Stimulated activated CD8-positive, alpha-beta memory T cell treated with anti-CD3 and anti-CD28 coated beads, Interleukin-15, amount 100 ng/mL, for 4 hours (primary cell): ENCODE measurements around the gene LSMEM2.
"Not testable (repeated sequence)": the region's sequence is repeated elsewhere in the genome, so short reads cannot be mapped to it uniquely, and the experiment has no call there.

Experiments used
- DNase-seq, 2 donors: peaks; one replicate each; pipeline ENCODE4 v3.0.0-alpha.2; 2020; ENCODE audit warnings: low read depth in 2 of 2

The LSMEM2 gene

DNA sequence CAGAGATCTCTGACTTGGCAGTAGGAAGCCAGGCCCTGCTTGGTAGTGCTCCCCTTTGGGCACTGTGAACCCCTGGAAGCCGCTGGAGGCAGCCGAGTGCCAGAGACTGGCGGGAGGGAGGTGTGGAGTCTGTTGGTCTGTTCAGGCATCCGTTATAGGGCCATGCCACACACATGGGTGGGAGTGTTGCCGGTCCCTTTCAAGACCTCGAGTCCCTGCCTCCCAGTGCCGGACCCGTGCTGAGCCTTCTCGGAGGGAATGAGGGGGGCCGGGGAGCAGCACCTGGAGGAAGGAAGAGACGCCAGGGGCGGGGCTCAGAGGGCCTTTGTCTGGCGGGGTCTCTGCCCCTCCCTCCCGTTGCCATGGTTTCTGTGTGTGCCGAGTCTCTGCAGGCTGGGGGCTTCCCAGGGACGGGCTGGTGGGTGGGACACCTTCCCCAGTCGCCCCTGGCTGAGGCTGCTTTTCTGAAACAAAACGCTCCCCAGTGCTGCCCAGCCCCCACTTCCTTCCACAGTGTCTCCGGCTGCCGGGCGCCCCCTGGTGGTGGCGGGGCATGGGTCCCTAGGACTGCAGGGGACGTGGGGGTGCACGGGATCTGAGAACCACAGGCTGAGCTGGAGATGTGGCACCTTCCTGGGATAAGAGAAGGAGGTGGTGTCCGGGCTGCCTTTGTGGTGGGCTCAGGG, 32.9 kb upstream of the LSMEM2 start:
- DNase-seq = peak; percentile 79 to 85

DNA sequence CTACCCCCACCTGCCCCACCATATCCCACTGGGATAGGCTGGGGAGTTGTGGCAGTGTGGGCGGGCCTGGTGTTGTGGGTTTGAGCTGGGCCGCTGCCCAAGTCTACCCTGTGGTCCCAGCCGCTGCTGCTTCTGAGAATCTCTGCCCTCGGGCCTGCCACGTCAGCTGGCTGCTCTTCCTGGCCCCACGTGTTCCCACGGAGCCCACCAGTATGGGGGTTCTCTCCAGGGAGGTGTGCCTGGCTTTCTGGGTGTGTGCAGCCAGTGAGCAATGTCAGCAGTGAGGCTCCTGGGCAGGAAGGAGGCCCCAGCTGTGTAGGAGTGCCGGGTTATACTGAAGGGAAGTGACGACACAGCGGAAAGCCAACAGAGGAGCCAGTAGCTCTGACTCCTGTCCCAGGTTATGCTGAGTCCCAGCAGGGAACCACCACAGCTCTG, 32.4 kb upstream of the LSMEM2 start:
- DNase-seq = peak; percentile 66 to 83

DNA sequence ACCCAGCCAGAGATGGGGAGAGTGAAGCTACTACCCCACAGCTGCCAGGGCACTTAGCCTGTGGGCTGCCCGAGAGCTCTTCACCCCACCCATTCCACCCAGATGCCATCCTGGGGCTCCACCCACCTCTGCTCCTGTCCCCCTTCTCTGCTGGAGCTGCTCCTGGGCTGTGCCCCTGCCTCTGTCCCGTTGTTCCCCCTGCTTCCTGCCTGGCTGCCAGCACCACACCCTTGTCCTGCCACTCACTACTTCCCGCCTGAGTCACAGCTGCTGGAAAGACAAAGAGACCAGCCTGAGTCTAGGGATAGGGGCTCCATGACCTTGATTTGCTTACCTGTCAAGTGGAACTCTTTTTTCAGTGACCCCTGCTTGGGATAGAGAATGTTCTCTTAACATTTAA, 30.5 kb upstream of the LSMEM2 start:
- DNase-seq = no peak

DNA sequence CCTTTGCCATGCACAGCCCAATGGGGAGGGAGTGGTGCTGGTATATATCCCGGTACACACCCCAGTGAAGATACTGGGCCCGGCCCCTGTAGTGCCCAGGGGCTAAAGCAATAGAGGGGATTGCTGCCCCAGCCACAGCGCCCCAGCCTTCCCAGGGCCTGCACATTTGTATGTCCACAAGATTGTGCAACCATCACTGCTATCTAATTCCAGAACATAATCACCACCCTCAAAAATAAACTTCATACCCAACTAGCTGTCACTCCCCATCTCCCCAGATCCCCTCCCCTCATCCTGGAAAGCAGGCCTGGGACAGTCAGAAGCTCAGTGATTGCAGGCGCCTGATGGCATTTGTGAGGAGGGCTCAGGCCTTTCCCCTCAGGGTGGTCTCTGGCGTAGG, 29.4 kb upstream of the LSMEM2 start:
- no peak for DNase-seq

DNA sequence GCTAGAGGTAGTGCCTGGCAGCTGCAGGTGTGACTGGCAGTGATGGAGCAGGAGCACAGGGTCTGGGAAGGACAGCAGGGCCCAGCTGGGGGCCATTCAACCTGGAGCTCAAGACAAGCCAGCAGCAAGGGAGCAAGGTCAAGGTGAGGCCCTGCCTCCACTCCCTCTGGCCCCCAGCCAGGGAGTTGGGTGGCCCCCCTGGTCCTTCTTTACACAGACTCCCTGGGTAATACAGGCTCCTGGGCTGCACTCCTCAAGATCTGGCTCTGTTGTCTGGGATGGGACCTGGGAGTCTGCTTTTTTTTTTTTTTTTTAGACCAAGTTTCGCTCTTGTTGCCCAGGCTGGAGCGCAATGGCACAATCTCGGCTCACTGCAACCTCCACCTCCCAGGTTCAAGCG, 28.4 kb upstream of the LSMEM2 start:
- DNase-seq = no peak

DNA sequence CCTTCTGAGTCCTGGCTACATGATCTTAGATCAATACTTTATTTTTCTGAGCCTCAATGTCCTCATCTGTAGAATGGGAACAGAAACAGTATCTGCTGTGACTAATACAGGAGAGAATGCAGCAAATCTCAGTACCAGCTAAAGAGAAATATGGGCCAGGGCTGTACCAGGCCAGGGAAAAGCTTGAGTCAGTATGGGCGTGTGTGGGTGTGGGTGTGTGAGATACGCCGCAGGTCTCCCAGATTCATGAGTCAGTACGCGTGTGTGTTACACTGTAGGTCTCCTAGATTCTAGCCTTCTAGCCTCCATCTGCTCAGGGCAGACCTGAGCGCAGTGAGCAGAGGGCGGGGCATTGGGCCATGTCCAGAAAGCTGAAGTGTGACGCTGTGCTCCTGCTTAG, 27.7 kb upstream of the LSMEM2 start:
- no peak for DNase-seq

DNA sequence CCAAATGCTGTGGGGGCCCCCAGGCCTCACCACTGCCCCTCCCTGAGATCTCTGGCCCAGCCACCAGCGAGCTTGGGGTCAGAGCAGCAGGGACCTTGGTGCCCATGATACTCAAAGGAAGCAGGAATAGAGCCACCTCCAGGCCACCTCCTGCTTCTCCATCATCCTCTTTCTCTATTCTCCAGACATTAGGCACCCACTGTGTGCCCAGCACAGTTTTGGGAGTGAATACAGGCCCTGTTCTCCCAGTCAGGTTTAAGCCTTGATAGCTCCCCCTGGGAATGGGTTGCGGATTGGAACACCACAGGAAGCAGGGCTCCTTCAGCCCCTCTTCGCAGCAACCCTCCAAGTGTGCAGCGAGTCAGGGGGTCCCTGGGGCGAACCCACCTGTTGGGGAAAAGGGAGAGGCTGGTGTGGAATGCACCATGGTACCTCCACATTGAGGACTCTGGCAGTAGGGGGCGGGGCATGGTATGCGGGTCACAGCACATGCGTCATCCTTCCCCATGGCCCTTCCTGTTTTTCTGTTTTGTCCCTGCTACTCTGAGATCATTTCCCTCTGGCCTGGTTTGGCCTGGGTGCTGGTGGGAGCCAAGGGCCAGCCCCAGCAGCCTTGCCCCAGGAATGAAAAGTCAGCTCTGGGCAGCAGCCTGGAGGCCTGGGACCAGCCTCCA, 24.2 kb upstream of the LSMEM2 start:
- DNase-seq = no peak

DNA sequence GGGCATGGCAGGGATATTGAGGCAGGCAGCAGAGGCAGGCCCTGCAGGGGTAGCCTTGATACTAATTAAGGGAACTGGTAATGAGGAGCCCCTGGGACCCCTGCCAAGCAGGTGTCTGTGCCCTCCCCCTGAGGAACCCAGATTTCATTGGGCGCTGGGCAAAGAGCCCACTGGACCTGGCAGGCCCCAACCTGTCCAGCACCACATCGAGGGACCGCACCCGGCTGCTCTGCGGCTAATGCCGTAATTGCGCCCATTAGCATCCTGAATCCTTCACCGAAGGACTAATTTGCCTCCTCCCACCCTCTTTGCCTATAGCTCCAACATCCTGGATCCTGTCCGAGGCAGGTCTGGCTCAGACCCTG, 23.7 kb upstream of the LSMEM2 start:
- no peak for DNase-seq

DNA sequence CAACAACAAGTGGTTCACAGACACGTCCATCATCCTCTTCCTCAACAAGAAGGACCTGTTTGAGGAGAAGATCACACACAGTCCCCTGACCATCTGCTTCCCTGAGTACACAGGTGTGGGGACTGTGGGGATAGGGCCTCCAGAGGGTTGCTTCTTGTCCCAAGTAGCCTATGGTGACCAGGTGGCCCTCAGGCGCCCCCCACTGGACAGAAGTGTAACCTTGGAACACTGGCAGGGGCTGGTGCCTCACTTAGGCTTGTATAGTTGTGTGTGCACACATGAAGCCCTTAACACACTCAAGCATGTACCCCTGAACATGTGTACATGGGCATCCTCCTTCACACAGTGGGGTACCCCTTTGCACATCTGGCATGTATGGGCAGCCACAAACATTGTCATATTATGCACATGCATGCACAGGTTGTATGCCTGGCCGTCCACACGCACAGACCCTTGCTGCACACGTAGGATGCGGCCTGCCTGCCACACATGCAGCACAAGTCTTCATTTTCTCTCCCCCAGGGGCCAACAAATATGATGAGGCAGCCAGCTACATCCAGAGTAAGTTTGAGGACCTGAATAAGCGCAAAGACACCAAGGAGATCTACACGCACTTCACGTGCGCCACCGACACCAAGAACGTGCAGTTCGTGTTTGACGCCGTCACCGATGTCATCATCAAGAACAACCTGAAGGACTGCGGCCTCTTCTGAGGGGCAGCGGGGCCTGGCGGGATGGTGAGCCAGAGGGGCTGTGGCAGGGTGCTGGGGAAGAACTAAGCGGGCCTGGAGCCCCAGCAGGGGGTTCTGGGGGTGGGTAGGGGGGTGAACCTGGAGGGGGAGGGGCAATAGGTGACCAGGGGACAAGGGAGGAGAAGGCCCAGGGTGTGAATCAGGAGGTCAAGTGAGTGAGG, 21.7 kb upstream of the LSMEM2 start:
- DNase-seq = no peak

GRCh38 chr3:50258029-50258680, 20.7 kb upstream of the LSMEM2 start:
- no peak for DNase-seq

DNA sequence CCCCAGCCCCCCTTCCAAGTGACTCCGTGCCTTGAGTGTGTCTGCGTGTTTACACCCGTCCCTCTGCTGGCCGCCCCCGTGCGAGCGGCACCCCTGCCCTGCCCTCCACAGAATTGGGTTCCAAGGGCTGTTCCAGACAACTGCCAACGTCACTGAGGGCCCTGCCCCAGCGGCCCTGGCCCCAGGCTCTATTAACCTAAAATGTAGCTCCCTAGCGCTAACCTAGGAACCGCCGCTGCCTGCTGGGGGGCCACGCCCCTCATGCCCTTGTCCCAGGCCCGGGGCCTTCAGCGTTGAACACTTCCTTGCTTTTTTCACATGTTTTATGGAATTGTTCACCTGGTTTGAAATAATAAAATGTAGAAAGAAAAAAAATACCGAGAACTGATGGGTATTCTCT, 19.9 kb upstream of the LSMEM2 start:
- no peak for DNase-seq

DNA sequence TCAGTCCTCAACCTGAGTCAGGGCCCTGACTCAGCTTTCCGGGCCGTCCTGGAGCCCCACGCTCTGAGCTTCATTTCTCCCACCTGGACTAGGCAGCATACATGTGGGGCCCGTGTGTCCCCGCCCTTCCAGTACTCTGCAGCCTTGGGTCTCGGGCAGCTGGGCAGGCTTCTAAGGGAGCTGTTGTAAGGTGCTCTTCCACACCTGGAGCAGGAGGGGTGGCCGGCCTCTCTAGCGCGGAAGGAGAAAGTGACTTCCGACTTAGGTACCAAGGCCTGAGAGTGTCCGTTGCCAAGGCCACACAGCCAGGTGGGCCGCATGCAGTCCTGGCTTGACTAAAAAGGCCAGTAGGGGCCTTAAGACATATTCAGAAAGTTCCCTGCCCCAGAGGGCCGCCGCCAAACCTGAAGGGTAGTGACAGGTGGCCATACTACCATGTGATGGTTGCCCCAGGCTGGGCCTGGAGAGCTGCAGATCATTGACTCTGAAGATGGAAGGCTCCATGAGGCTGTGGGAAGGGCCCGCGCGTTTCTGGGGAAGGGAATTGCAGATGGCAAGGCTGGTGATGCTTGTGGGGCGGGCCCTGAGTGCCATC, 19.4 kb upstream of the LSMEM2 start:
- no peak for DNase-seq

- DNase-seq = peak; percentile 53 to 62
Measured at GRCh38 chr3:50260027-50260941, 18.6 kb upstream of the LSMEM2 start.

- no peak for DNase-seq
Measured at GRCh38 chr3:50260942-50261441, 17.9 kb upstream of the LSMEM2 start.

GRCh38 chr3:50261505-50261904, 17.4 kb upstream of the LSMEM2 start:
- DNase-seq = no peak

DNA sequence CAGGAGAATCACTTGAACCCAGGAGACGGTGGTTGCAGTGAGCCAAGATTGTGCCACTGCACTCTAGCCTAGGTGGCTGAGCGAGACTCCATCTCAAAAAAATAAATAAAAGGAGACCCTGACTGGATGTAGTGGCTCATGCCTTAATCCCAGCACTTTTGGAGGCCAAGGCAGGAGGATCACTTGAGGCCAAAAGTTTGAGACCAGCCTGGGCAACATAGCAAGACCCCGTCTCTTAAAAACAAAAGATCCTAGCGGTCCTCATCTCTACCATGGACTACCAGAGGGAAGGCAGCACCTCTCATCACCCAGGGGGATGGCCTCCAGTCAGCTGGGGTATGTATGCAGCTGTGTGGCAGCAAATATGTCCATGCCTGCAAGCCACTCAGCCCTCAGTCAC, 16.7 kb upstream of the LSMEM2 start:
- DNase-seq = not testable (repeated sequence)

- DNase-seq = no peak
Measured at GRCh38 chr3:50262778-50263177, 16.1 kb upstream of the LSMEM2 start.

- DNase-seq = no peak
Measured at GRCh38 chr3:50263478-50264382, 15.2 kb upstream of the LSMEM2 start.

- DNase-seq = no peak
Measured at GRCh38 chr3:50264383-50264963, 14.4 kb upstream of the LSMEM2 start.
